Stomach (tissue), 4 donors: ENCODE measurements around the gene ADGRD2.

Experiments
- CTCF ChIP-seq, 7 experiments: fragments of 450-650 bp in 4 of 7; fragments of 200-600 bp in 3 of 7; sonication (generic) in 3 of 7; IDR thresholded peaks; one replicate each; pipeline ENCODE4 v1.5.1; 2016 to 2019; ENCODE audit warnings: antibody characterized with exemption in 7 of 7, control low read depth in 2 of 7, mild to moderate bottlenecking in 1 of 7
- POLR2A ChIP-seq, 4 donors: fragments of 450-650 bp; IDR thresholded peaks; one replicate each; pipeline ENCODE4 v1.6.1; 2016; ENCODE audit warnings: antibody characterized with exemption in 4 of 4, control low read depth in 2 of 4, mild to moderate bottlenecking in 1 of 4, moderate library complexity in 1 of 4

- TF ChIP-seq CTCF (IDR thresholded peaks at IDR 0.05) = no peak
- TF ChIP-seq POLR2A (IDR thresholded peaks at IDR 0.05) = no peak
These were observed 61.2 kb downstream of the ADGRD2 start for GRCh38 chr9:124511426-124511840.
